GM10248 (cell line): ENCODE data around the gene GABRG3.

Source experiments
- CTCF ChIA-PET: fragments of 300-600 bp; sonication (Branson Sonifier 250); formaldehyde crosslinking; extraction: SDS; loops from one replicate; lab custom pipeline; 2021; ENCODE audit warnings: antibody characterized with exemption; lab: Yijun Ruan, JAX
- POLR2A ChIA-PET: fragments of 350-650 bp; sonication (Branson Sonifier 250); formaldehyde crosslinking; extraction: SDS; loops from one replicate; lab custom pipeline; 2020; ENCODE audit warnings: antibody characterized with exemption; lab: Yijun Ruan, JAX
- DNase-seq: peaks from one replicate; pipeline ENCODE4 v3.0.0; 2012; ENCODE audit errors: extremely low spot score
- CTCF ChIP-seq: IDR thresholded peaks from 2 replicates; pipeline ENCODE4 v1.5.1; 2012; ENCODE audit warnings: mild to moderate bottlenecking, low read depth; ENCODE audit errors: extremely low read depth, missing control alignments, control extremely low read depth

GABRG3 gene

GRCh38 chr15:27574541-27575054, 603.6 kb downstream of the GABRG3 start:
- CTCF ChIA-PET, result no interaction called here
- no peak for DNase-seq
- TF ChIP-seq CTCF, result no peak
- POLR2A ChIA-PET, result no interaction called here

GRCh38 chr15:27575521-27575920, 604.5 kb downstream of the GABRG3 start:
- ChIA-PET POLR2A (no interaction called here), CTCF (no interaction called here)
- DNase-seq, result no peak
- TF ChIP-seq CTCF, result no peak

- DNase-seq, result no peak
- POLR2A ChIA-PET, result no interaction called here
- TF ChIP-seq CTCF, result no peak
- CTCF ChIA-PET, result no interaction called here
These were observed 605.6 kb downstream of the GABRG3 start for GRCh38 chr15:27576576-27576975.

- no peak for TF ChIP-seq CTCF
- no peak for DNase-seq
- CTCF ChIA-PET, result interaction anchor here (1.2 kb wide), 1 partner anchor 10 kb away, joined by 3 read pairs; no protein-coding TSS in a partner anchor
- POLR2A ChIA-PET, result no interaction called here
These were observed 608.8 kb downstream of the GABRG3 start for GRCh38 chr15:27579738-27580137.

GRCh38 chr15:27582726-27583410, 611.9 kb downstream of the GABRG3 start:
- CTCF ChIA-PET, result no interaction called here
- DNase-seq, result no peak
- no peak for TF ChIP-seq CTCF
- POLR2A ChIA-PET, result no interaction called here

- CTCF ChIA-PET, result no interaction called here
- no peak for TF ChIP-seq CTCF
- POLR2A ChIA-PET, result no interaction called here
- no peak for DNase-seq
These were observed 612.7 kb downstream of the GABRG3 start for GRCh38 chr15:27583651-27584050.
